SU-DHL-6 (cell line): ENCODE data around the gene TOLLIP.

Experiments
- H2AFZ ChIP-seq: fragments of 200-600 bp; sonication (generic); 2 replicates; pipeline ENCODE4 v1.6.1; 2014; ENCODE audit warnings: low read depth, mild to moderate bottlenecking, moderate library complexity, mixed read lengths, antibody characterized with exemption, low read length; ENCODE audit not compliant: severe bottlenecking
- H3F3A ChIP-seq: fragments of 200-600 bp; shearing (Covaris generic); 2 replicates; pipeline ENCODE4 v1.6.0; 2016; ENCODE audit warnings: antibody characterized with exemption, mild to moderate bottlenecking; ENCODE audit not compliant: insufficient read depth
- H3K27ac ChIP-seq: fragments of 200-600 bp; sonication (generic); 2 replicates; pipeline ENCODE4 v1.5.1; 2016; ENCODE audit warnings: low read depth, mild to moderate bottlenecking, low read length, moderate library complexity, mixed read lengths
- H3K27me3 ChIP-seq: fragments of 200-600 bp; sonication (generic), shearing (Covaris generic); 2 replicates; pipeline ENCODE4 v1.6.0; 2014; ENCODE audit warnings: mild to moderate bottlenecking, low read length
- H3K36me3 ChIP-seq: fragments of 200-600 bp; sonication (generic); 2 replicates; pipeline ENCODE4 v1.6.1; 2014; ENCODE audit warnings: mild to moderate bottlenecking, low read length, mixed read lengths
- H3K4me2 ChIP-seq: fragments of 300-600, 200-600 bp; shearing (Covaris generic), sonication (generic); 2 replicates; pipeline ENCODE4 v1.6.0; 2014; ENCODE audit warnings: low read length, low read depth, mild to moderate bottlenecking; ENCODE audit not compliant: poor library complexity, severe bottlenecking
- H3K4me3 ChIP-seq: fragments of 200-600 bp; sonication (generic); 2 replicates; pipeline ENCODE4 v1.5.1; 2014; ENCODE audit warnings: antibody characterized with exemption, low read length, mild to moderate bottlenecking, mixed read lengths; ENCODE audit not compliant: insufficient read depth, poor library complexity, severe bottlenecking
- H3K79me2 ChIP-seq: fragments of 200-600 bp; sonication (generic); 2 replicates; pipeline ENCODE4 v1.6.1; 2014; ENCODE audit warnings: mild to moderate bottlenecking, low read length, moderate library complexity; ENCODE audit not compliant: insufficient read depth
- H3K9ac ChIP-seq: fragments of 200-600 bp; sonication (generic); 2 replicates; pipeline ENCODE4 v1.7.0; 2014; ENCODE audit warnings: mild to moderate bottlenecking, low read length
- H3K9me2 ChIP-seq: fragments of 200-600 bp; sonication (generic); replicated peaks from 2 replicates; pipeline ENCODE4 v1.6.1; 2014; ENCODE audit warnings: low read length; ENCODE audit not compliant: insufficient read depth
- H3K9me3 ChIP-seq: fragments of 200-600 bp; sonication (generic); 2 replicates; pipeline ENCODE4 v1.6.1; 2014; ENCODE audit warnings: low read length, mixed read lengths; ENCODE audit not compliant: insufficient read depth
- H4K20me1 ChIP-seq: fragments of 200-600 bp; sonication (generic); 2 replicates; pipeline ENCODE4 v1.6.1; 2014; ENCODE audit warnings: low read depth, mild to moderate bottlenecking, antibody characterized with exemption, low read length, moderate library complexity, mixed read lengths
- EZH2phosphoT487 ChIP-seq: fragments of 200-600 bp; sonication (generic), shearing (Covaris generic); conservative IDR thresholded peaks from 2 replicates; pipeline ENCODE4 v1.6.1; 2018; ENCODE audit warnings: mild to moderate bottlenecking, antibody characterized with exemption, low read length, moderate library complexity, mixed read lengths
- TF ChIP-seq, protein P1 (sequence below): fragments of 200-600 bp; sonication (generic); IDR thresholded peaks from one replicate; pipeline ENCODE4 v1.5.1; 2017; ENCODE audit warnings: antibody characterized with exemption, mild to moderate bottlenecking, low read length, moderate library complexity; ENCODE audit not compliant: insufficient read depth, poor library complexity, severe bottlenecking

Gene TOLLIP

DNA sequence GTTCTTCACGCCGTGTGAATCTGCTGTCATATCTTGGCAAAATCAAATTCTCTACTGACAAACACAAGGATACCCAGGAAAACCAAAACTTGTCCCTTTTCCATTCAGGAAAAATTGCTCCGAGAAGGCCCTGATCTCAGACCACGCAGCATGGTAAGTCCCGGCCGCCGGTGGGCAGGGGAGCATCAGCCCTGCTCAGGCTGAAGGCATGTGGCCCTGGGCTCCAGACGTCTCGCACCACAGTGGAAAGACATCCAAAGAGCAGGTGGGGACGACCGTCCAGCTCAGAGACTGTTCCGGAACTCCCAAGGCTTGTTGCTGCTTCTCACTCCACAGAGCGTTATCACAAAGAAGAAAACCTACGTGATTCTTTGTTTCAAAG is 29.8 kb downstream of the TOLLIP start:
- no peaks in the 10 kb centered on the region for H3F3A ChIP-seq
- H4K20me1 ChIP-seq = no peaks in the 10 kb centered on the region
- H3K79me2 ChIP-seq = no peaks in the 10 kb centered on the region
- H3K27me3 ChIP-seq = no peaks in the 10 kb centered on the region
- no peaks in the 10 kb centered on the region for H3K9me3 ChIP-seq
- no peak overlapping the region for H2AFZ ChIP-seq
- H3K4me3 ChIP-seq = no peak overlapping the region
- no peaks in the 10 kb centered on the region for H3K9me2 ChIP-seq
- no peak overlapping the region for H3K9ac ChIP-seq
- no peak overlapping the region for H3K27ac ChIP-seq
- H3K36me3 ChIP-seq = no peaks in the 10 kb centered on the region
- H3K4me2 ChIP-seq = no peak overlapping the region
- TF ChIP-seq, protein P1, sequence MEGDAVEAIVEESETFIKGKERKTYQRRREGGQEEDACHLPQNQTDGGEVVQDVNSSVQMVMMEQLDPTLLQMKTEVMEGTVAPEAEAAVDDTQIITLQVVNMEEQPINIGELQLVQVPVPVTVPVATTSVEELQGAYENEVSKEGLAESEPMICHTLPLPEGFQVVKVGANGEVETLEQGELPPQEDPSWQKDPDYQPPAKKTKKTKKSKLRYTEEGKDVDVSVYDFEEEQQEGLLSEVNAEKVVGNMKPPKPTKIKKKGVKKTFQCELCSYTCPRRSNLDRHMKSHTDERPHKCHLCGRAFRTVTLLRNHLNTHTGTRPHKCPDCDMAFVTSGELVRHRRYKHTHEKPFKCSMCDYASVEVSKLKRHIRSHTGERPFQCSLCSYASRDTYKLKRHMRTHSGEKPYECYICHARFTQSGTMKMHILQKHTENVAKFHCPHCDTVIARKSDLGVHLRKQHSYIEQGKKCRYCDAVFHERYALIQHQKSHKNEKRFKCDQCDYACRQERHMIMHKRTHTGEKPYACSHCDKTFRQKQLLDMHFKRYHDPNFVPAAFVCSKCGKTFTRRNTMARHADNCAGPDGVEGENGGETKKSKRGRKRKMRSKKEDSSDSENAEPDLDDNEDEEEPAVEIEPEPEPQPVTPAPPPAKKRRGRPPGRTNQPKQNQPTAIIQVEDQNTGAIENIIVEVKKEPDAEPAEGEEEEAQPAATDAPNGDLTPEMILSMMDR = no peak
- TF ChIP-seq EZH2phosphoT487 = no peak

DNA sequence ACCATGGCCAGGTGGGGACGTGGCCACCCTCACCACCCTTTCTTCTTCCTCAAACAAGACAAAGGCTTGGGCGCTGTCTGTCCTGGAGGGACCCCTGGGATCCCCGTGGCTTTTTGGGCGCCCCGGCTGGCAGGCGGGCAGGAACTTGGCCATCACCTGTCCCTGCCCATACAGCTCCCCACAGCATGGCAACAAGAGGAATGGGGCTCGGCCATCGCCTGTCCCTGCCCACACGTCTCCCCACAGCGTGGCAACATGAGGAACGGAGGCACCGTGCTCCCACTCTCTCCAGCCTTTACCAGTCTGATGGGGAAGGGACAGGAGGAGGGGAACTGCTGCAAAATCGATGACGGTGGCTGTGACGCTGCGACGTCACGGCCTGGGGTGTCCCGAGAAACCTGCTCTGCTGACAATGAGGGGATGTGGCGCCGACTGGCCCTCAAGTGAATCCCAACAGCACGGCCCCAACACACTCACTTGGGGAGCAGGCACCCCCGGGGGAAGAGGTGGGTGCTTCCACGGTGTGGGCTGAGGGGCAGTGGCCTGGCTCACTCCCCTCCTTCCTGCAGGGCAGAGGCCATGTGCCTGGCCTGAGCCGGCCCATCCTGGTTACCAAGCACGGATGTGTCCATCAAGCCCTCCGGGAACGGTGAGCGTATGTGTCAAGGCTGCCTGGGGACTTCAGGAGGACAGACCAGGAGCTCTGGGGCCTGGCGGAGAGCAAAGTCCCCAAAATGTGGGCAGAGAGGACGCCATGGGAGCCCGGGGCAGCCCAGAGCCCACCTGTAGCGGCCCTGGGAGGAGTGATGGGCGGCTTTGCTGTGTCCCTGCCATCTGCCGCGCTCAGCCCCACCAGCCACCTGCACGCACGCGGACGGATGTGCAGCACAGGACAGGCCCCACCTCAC is 30.4 kb downstream of the TOLLIP start:
- no peaks in the 10 kb centered on the region for H3F3A ChIP-seq
- no peaks in the 10 kb centered on the region for H3K9me2 ChIP-seq
- H3K4me3 ChIP-seq = no peak overlapping the region
- no peak overlapping the region for H3K9ac ChIP-seq
- H3K79me2 ChIP-seq = no peaks in the 10 kb centered on the region
- no peaks in the 10 kb centered on the region for H4K20me1 ChIP-seq
- H3K9me3 ChIP-seq = no peaks in the 10 kb centered on the region
- H3K27me3 ChIP-seq = no peaks in the 10 kb centered on the region
- H3K36me3 ChIP-seq = no peaks in the 10 kb centered on the region
- TF ChIP-seq EZH2phosphoT487 = no peak
- TF ChIP-seq, protein P1 = no peak
- H3K27ac ChIP-seq = no peak overlapping the region
- no peak overlapping the region for H3K4me2 ChIP-seq
- no peak overlapping the region for H2AFZ ChIP-seq

DNA sequence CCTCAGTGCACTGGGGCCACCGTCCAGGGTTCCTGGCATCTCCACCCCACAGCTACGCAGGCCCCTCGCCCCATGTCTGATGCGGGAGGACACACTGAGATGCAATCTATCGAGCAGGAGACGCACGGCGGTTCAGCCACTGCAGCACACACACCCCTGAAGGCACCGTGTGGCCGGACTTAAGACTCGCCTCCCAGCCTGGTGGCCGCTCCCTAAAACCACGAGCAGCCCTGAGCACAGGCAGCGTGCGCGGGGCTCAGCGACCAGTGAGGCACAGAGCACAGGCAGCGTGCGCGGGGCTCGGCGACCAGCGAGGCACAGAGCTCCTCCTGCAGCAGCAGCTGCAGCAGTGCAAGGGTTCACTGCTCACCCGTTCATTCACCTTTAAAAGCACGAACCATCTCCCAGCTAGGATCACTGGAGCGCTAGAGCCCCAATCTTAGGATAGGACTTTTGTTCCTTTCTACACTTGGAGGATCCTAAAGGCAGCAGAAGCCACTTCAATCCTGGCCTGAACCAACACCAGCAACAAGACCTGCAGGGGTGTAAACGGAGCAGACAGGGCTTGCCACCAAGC is 31.4 kb downstream of the TOLLIP start:
- Histone ChIP-seq H3K9me2 (no peaks in the 10 kb centered on the region), H3K4me3 (no peak overlapping the region), H3K4me2 (no peak overlapping the region), H3K36me3 (no peaks in the 10 kb centered on the region), H3K9me3 (no peaks in the 10 kb centered on the region), H3K9ac (no peak overlapping the region), H2AFZ (no peak overlapping the region), H3K27ac (no peak overlapping the region), H4K20me1 (no peaks in the 10 kb centered on the region), H3K27me3 (no peaks in the 10 kb centered on the region), H3K79me2 (no peaks in the 10 kb centered on the region), H3F3A (no peaks in the 10 kb centered on the region)
- TF ChIP-seq, protein P1 = no peak
- no peak for TF ChIP-seq EZH2phosphoT487
